Neural progenitor cell (in vitro differentiated cells): ENCODE data around the gene ATOH8. TPM values are rescaled to one million over a fixed set of nuclear protein-coding genes. Genes with fewer than 3 reads are reported as not detected.

ENCODE experiments used
- DNase-seq: peaks from one replicate; pipeline ENCODE4 v3.0.0-alpha.2; 2016; ENCODE audit warnings: low spot score
- H2AFZ ChIP-seq: fragments of 200-600 bp; sonication (generic); replicated peaks from 2 replicates; pipeline ENCODE4 v1.6.1; 2016; ENCODE audit warnings: antibody characterized with exemption
- H3F3A ChIP-seq: fragments of 200-600 bp; sonication (generic); 2 replicates; pipeline ENCODE4 v1.6.1; 2016; ENCODE audit warnings: antibody characterized with exemption, low read depth
- H3K27ac ChIP-seq: fragments of 200-600 bp; sonication (generic); 2 replicates; pipeline ENCODE4 v1.5.1; 2016; ENCODE audit warnings: mild to moderate bottlenecking
- H3K27me3 ChIP-seq: fragments of 200-600 bp; sonication (generic); 2 replicates; pipeline ENCODE4 v1.6.1; 2016; ENCODE audit warnings: mild to moderate bottlenecking, moderate library complexity
- H3K36me3 ChIP-seq: fragments of 200-600 bp; sonication (generic); 2 replicates; pipeline ENCODE4 v1.5.1; 2016
- H3K4me1 ChIP-seq: fragments of 200-600 bp; sonication (generic); 2 replicates; pipeline ENCODE4 v1.6.1; 2016; ENCODE audit warnings: mixed run types
- H3K4me2 ChIP-seq: fragments of 200-600 bp; sonication (generic); 2 replicates; pipeline ENCODE4 v1.6.1; 2016
- H3K4me3 ChIP-seq: fragments of 200-600 bp; sonication (generic); 2 replicates; pipeline ENCODE4 v1.5.1; 2016
- H3K79me2 ChIP-seq: fragments of 200-600 bp; sonication (generic); 2 replicates; pipeline ENCODE4 v1.6.1; 2016; ENCODE audit warnings: low read depth
- H3K9ac ChIP-seq: fragments of 200-600 bp; sonication (generic); 2 replicates; pipeline ENCODE4 v1.6.1; 2016
- H3K9me3 ChIP-seq: fragments of 200-600 bp; sonication (generic); 2 replicates; pipeline ENCODE4 v1.5.1; 2016; ENCODE audit warnings: low read depth
- H4K20me1 ChIP-seq: fragments of 200-600 bp; sonication (generic); 2 replicates; pipeline ENCODE4 v1.6.1; 2016; ENCODE audit warnings: low read depth
- H3K27ac Mint-ChIP-seq: 3 replicates; pipeline ENCODE4 v1.8.0; 2021; ENCODE audit warnings: mixed read lengths
- H3K27me3 Mint-ChIP-seq: 2 replicates; pipeline ENCODE4 v1.8.0; 2022; ENCODE audit warnings: low read depth, mild to moderate bottlenecking, inconsistent platforms, moderate library complexity, mixed read lengths; ENCODE audit not compliant: insufficient read depth
- H3K36me3 Mint-ChIP-seq: 3 replicates; pipeline ENCODE4 v1.8.0; 2021; ENCODE audit warnings: mixed read lengths
- H3K4me1 Mint-ChIP-seq: 3 replicates; pipeline ENCODE4 v1.8.0; 2021; ENCODE audit warnings: mixed read lengths
- H3K4me3 Mint-ChIP-seq: 3 replicates; pipeline ENCODE4 v1.8.0; 2021; ENCODE audit warnings: mild to moderate bottlenecking, moderate library complexity, mixed read lengths
- H3K9me3 Mint-ChIP-seq: 3 replicates; pipeline ENCODE4 v1.8.0; 2020; ENCODE audit warnings: mixed read lengths
- CTCF ChIP-seq: fragments of 200-600 bp; sonication (generic); IDR thresholded peaks from 2 replicates; pipeline ENCODE4 v1.5.1; 2017; ENCODE audit warnings: antibody characterized with exemption, mild to moderate bottlenecking
- EZH2 ChIP-seq: fragments of 200-600 bp; sonication (generic); IDR thresholded peaks from 2 replicates; pipeline ENCODE4 v1.6.1; 2017; ENCODE audit warnings: antibody characterized with exemption, mild to moderate bottlenecking, moderate library complexity
- EZH2phosphoT487 ChIP-seq: fragments of 200-600 bp; sonication (generic); IDR thresholded peaks from 2 replicates; pipeline ENCODE4 v1.6.1; 2017; ENCODE audit warnings: antibody characterized with exemption
- total RNA-seq: library from RNA; depleted of rRNA; stranded (reverse); fragments of >200 nt; gene quantifications from 2 replicates; pipeline ENCODE4 v1.2.3, GENCODE V29; 2015; ENCODE audit warnings: low replicate concordance

Gene ATOH8
- total RNA-seq, 1 donor from 2014 or later = not detected

- H3F3A ChIP-seq = peaks cover 4% of the 10 kb centered on the region
- no peak overlapping the region for H3K4me2 ChIP-seq
- H3K27me3 ChIP-seq = peaks cover 33% of the 10 kb centered on the region
- Mint-ChIP-seq H3K9me3 (peaks cover 5% of the 10 kb centered on the region), H3K36me3 (no peaks in the 10 kb centered on the region), H3K4me3 (no peak overlapping the region), H3K4me1 (peaks cover 8% of the 10 kb centered on the region), H3K27me3 (peaks cover 11% of the 10 kb centered on the region), H3K27ac (no peak overlapping the region)
- H3K4me3 ChIP-seq = no peak overlapping the region
- DNase-seq = no peak
- no peaks in the 10 kb centered on the region for H3K36me3 ChIP-seq
- H3K79me2 ChIP-seq = no peaks in the 10 kb centered on the region
- TF ChIP-seq CTCF (no peak), EZH2phosphoT487 (no peak), EZH2 (no peak)
- peaks cover 2% of the 10 kb centered on the region for H3K4me1 ChIP-seq
- H2AFZ ChIP-seq = no peak overlapping the region
- no peaks in the 10 kb centered on the region for H4K20me1 ChIP-seq
- H3K27ac ChIP-seq = no peak overlapping the region
- no peak overlapping the region for H3K9ac ChIP-seq
- no peaks in the 10 kb centered on the region for H3K9me3 ChIP-seq
These were observed 28.3 kb upstream of the ATOH8 start for GRCh38 chr2:85725451-85725850.

GRCh38 chr2:85727798-85728197 lies 26.0 kb upstream of the ATOH8 start:
- H3F3A ChIP-seq = peaks cover 4% of the 10 kb centered on the region
- no peaks in the 10 kb centered on the region for H3K79me2 ChIP-seq
- H3K4me1 ChIP-seq = peaks cover 2% of the 10 kb centered on the region
- no peak overlapping the region for H2AFZ ChIP-seq
- no peak overlapping the region for H3K27ac ChIP-seq
- Mint-ChIP-seq H3K36me3 (no peaks in the 10 kb centered on the region), H3K4me1 (peaks cover 12% of the 10 kb centered on the region), H3K9me3 (no peaks in the 10 kb centered on the region), H3K27me3 (peaks cover 11% of the 10 kb centered on the region), H3K4me3 (no peak overlapping the region), H3K27ac (no peak overlapping the region)
- no peak overlapping the region for H3K4me2 ChIP-seq
- H4K20me1 ChIP-seq = no peaks in the 10 kb centered on the region
- no peak overlapping the region for H3K4me3 ChIP-seq
- no peak for DNase-seq
- peaks cover 33% of the 10 kb centered on the region for H3K27me3 ChIP-seq
- H3K9me3 ChIP-seq = no peaks in the 10 kb centered on the region
- no peaks in the 10 kb centered on the region for H3K36me3 ChIP-seq
- TF ChIP-seq EZH2phosphoT487 (no peak), CTCF (no peak), EZH2 (no peak)
- H3K9ac ChIP-seq = no peak overlapping the region

- no peak for DNase-seq
- Histone ChIP-seq H3K36me3 (no peaks in the 10 kb centered on the region), H4K20me1 (no peaks in the 10 kb centered on the region), H3K27ac (no peak overlapping the region), H3K4me3 (no peak overlapping the region), H3K79me2 (no peaks in the 10 kb centered on the region), H3K9me3 (no peaks in the 10 kb centered on the region), H3K4me1 (peaks cover 2% of the 10 kb centered on the region), H2AFZ (no peak overlapping the region), H3F3A (peaks cover 4% of the 10 kb centered on the region), H3K4me2 (no peak overlapping the region), H3K9ac (no peak overlapping the region), H3K27me3 (peaks cover 33% of the 10 kb centered on the region)
- Mint-ChIP-seq H3K4me1 (peaks cover 12% of the 10 kb centered on the region), H3K4me3 (no peak overlapping the region), H3K36me3 (no peaks in the 10 kb centered on the region), H3K27ac (no peak overlapping the region), H3K9me3 (no peaks in the 10 kb centered on the region), H3K27me3 (peaks cover 11% of the 10 kb centered on the region)
- TF ChIP-seq EZH2 (no peak), CTCF (no peak), EZH2phosphoT487 (no peak)
These were observed 25.4 kb upstream of the ATOH8 start for GRCh38 chr2:85728342-85728741.
